Measurements from ENCODE around the gene RRAD.

The RRAD gene

GRCh38 chr16:66914541-66914940 is 10.8 kb downstream of the RRAD start:
- DNase-seq (ENCODE audit: low read depth), result no peak
- no peak overlapping the region for H3K4me3 ChIP-seq (ENCODE audit: low read depth, low read length)
- TF ChIP-seq, protein P1, sequence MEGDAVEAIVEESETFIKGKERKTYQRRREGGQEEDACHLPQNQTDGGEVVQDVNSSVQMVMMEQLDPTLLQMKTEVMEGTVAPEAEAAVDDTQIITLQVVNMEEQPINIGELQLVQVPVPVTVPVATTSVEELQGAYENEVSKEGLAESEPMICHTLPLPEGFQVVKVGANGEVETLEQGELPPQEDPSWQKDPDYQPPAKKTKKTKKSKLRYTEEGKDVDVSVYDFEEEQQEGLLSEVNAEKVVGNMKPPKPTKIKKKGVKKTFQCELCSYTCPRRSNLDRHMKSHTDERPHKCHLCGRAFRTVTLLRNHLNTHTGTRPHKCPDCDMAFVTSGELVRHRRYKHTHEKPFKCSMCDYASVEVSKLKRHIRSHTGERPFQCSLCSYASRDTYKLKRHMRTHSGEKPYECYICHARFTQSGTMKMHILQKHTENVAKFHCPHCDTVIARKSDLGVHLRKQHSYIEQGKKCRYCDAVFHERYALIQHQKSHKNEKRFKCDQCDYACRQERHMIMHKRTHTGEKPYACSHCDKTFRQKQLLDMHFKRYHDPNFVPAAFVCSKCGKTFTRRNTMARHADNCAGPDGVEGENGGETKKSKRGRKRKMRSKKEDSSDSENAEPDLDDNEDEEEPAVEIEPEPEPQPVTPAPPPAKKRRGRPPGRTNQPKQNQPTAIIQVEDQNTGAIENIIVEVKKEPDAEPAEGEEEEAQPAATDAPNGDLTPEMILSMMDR (IDR thresholded peaks at IDR 0.05; ENCODE audit: low read depth, low read length, missing control alignments), result no peak

- TF ChIP-seq, protein P1 (IDR thresholded peaks at IDR 0.05; ENCODE audit: low read depth, low read length, missing control alignments), result no peak
- no peak overlapping the region for H3K4me3 ChIP-seq (ENCODE audit: low read depth, low read length)
- no peak for DNase-seq (ENCODE audit: low read depth)
Measured at GRCh38 chr16:66913711-66914110, 11.6 kb downstream of the RRAD start.

DNA sequence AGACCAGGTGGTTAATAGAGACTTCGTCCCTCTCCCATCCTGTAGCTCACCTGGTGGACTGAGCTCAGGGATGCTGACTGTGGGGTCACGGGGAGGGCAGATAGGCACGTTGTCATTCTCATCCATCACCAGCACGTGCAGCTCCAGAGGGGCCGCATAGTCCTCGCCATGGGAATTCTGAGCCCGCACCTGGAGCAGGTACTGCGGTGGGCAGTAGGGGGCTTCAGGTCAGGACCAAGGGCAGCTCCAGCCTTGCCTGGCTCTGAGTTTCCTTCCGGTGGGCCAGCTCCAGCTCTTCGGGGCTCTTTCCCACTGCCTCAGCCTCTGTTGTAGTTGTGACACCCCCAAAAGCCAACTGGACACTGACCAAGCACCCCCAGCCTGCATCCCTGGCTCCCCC is 12.3 kb downstream of the RRAD start:
- TF ChIP-seq, protein P1 (IDR thresholded peaks at IDR 0.05; ENCODE audit: low read depth, low read length, missing control alignments), result no peak
- no peak for DNase-seq (ENCODE audit: low read depth)
- no peak overlapping the region for H3K4me3 ChIP-seq (ENCODE audit: low read depth, low read length)

DNA sequence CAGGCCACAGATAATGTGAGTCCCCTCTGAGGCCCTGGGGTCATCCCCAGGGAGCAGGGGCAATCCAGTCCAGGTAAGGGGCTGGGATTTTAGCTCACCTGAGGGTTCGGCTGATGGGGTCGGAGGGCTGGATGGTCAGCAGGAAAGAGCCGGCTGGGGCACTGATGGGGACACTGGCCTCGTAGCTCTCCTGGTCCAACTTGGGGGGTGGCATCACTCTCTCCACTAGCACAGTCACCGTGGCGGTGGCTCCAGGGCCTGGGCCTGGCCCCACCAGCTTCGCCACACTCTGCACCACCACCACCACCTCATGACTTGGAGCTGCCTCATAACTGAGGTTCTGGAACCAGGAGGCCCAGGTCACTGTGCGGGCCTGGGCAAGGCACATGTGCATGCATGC is 13.5 kb downstream of the RRAD start:
- TF ChIP-seq, protein P1 (IDR thresholded peaks at IDR 0.05; ENCODE audit: low read depth, low read length, missing control alignments), result no peak
- DNase-seq (ENCODE audit: low read depth), result no peak
- H3K4me3 ChIP-seq (ENCODE audit: low read depth, low read length), result no peak overlapping the region

DNA sequence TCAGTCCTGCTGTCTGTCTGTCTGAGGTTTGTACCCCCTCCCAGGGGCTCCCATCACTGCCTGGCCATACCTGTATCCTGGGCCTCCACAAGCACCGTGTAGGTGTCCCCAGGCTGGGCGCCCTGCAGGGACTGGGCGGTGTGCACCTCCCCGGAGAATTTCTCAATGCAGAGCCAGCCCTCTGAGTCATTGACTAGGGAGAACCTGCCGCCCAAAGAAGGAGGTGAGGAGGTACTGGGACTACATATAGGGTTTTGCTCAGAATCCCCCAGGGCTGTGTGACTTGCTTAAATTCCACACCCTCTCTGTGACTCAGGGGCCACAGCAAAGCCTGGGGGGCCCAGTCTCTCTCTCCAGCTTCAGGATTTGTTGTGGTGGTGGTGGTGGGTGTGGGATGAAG is 14.2 kb downstream of the RRAD start:
- no peak overlapping the region for H3K4me3 ChIP-seq (ENCODE audit: low read depth, low read length)
- TF ChIP-seq, protein P1 (IDR thresholded peaks at IDR 0.05; ENCODE audit: low read depth, low read length, missing control alignments), result no peak
- no peak for DNase-seq (ENCODE audit: low read depth)

DNA sequence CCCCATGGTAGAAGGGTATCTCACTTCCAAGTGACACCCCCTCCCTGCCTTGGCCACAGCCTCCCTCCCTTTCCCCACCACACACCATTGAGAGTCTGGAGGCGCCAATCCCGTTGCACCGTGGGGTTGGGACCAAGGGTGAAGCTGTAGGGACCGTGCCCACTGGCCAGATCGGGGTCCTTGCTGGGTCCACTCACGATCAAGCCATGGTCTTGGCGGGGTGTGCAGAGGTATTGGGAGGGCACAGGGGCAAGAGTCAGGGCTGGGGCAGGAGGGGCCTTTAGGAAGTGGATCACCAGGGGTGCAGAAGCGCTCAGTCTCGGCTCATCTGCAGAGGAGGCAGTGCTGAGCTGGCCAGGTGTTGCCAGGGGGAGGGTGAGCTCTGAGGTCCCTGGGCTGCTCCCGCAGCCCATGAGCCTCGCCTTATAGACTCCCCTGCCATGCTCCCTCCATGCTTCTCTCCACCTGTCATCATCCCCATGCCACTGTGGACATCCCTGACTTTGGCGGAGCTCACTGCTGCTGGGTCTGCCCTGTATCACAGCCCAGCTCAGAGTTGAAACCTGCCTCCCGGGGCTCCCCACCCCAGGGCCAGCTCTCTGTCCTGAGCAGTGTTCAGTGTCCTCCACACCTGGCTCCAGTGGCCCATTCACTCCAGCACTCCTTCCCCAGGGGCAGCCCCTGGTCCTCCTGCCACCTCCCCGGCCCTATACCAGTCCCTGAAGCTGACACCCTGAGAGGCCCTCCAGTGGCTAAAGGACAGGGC is 15.0 kb downstream of the RRAD start:
- DNase-seq (ENCODE audit: low read depth), result no peak
- no peak overlapping the region for H3K4me3 ChIP-seq (ENCODE audit: low read depth, low read length)
- TF ChIP-seq, protein P1 (IDR thresholded peaks at IDR 0.05; ENCODE audit: low read depth, low read length, missing control alignments), result no peak

Data from GM12864 (cell line).